HG03565 (cell line): Measurements from ENCODE around the gene PRKCE.

ENCODE experiments used
- ATAC-seq: cut with Tn5 transposase; IDR thresholded peaks from one replicate; pipeline ENCODE4 v1.9.1; 2021; ENCODE audit warnings: mild to moderate bottlenecking, moderate library complexity; ENCODE audit not compliant: unreplicated experiment

PRKCE gene

DNA sequence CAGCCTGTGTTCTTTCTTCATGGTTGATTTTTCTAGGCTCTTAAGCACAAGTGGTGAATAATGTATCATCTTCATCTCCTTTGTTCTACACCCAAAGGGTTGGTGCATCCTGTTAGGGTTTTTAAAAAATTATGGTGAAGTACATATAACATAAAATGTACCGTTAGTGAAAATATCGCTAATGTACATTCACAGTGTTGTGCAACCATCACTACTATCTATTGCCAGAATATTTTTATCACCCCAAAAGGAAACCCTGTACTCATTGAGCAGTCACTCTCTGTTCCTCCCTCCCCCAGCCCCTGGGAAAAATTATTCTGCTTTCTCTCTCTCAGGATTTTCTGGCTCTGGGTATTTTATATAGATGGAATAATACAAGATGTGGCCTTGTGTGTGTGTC is 98.5 kb downstream of the PRKCE start:
- no peak for ATAC-seq

DNA sequence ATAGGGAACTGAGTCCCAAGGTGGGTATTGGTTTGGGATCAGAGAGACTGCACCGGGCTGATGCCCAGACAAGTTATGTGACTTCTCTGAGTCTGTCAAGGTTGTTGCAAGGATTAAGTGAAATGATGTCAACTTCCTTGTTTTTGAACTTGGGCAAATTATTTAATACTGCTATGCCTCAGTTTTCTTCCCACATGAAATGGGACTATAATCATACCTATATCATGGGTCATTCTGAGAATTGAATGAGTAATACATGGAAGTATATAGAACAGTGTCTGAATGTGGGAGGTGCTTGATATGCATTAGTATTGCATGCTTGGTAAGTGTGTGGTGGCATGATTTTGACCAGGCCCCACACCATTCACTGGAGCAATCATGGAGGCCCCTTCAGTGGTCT is 99.0 kb downstream of the PRKCE start:
- ATAC-seq = peak; percentile 43

DNA sequence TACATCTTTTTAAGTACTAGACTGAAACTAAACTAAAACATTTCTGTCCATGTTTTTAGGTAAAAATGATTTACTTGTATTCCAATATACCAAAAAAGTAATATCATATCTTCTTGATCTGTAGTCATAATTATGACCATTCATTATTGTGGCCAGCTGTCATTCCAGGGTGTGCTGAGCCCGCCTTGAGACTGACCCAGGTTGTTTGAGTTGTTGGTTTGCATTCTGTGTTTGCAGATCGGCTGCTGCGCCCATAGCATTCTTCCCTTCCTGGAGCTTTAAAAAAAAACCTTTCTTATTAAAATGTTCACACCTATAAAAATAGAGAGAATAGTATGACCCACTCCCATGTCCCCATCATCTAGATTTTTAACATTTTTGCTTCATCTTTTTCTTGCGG is 101.9 kb downstream of the PRKCE start:
- no peak for ATAC-seq

DNA sequence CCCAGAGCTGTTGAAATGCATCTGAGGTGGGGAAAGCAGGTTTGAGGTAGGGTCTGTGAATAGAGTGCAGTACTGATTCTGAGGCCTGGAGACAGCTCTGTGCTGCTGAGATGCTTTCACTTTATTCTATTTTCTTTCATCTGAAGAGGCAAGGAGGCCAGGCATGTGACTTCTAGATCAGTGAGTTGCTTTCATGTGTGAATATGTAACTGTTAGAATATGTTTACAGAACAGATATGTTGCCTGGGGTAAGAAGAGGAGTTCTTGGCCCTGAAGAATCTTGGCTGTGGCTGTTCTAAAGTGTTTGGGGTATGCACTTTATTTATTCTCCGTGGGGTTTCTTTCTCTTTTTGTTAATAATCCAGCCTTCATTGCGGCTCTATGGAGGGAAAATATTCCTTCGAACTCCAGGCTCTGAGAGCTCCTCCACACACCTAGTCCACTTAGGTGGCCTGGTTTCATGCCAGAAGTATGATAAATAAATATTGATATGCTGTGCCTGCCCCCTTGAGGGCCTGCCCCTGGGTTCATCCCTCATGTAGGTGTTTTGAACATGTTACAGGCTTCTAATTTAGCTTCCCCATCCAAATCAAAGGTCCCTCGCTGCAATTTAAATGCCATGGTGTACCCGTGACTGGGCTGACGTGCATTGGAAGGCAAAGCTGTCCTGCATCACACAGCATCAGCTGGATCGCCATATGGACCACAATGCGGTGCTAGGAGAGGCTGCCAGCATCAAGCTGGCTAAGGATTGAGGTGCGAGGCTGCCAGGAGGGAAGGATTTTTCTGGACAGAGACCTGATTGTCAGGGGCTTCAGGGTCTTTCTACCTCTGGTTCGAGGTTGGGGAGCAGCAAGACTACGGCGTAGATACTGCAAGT is 102.9 kb downstream of the PRKCE start:
- no peak for ATAC-seq

DNA sequence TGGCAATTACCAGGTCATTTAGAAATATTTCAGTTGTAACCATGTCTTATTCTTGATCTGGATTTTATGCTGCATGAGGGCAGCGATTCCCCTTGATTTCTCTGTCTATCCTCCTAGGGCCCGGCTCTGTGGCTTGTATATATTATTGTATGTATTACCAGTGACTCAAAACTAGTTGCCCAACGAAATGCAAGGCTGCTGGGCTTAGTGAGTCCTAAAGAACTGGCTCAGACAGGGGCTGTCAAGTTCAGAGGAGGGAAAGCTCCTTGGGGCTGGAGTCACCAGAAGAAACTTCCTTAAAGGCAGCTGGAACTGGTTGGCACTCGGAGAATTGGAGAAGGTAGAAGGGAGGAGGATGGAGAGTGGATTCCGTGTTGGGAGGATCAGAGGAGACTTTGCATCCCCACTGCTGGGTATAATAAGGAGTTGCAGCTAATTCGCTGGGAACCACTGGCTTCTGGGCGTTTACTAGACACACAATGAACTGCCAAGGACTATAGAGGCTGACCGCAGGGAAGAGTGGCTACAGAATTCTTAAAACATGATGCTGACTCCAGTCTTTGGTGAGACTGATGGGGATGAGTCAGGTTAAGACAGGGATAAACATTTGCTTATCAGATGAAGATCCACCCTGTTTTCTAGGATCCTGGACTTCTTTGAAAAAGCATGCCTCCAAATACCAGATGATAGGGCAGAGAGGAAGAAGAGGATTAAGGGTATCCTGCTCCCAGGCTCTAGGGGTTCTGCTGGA is 104.3 kb downstream of the PRKCE start:
- ATAC-seq = no peak

DNA sequence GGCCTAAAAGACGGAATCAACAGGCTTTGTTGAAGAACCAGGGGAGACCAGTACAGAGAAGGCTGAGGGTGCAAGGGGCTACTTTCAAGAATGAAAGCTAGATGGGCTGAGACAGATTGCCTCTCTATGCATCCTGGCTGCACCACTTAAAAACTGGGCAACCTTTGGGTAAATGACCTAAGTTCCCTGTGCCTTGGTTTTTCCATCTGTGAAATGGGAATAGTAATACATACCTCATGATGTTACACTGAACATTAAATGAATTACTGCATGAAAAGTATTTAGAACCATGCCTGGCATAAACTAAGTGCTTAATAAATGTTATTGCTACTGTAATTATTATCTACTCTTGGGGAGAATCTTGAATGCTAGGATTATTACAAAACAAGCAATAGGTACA is 106.5 kb downstream of the PRKCE start:
- no peak for ATAC-seq

DNA sequence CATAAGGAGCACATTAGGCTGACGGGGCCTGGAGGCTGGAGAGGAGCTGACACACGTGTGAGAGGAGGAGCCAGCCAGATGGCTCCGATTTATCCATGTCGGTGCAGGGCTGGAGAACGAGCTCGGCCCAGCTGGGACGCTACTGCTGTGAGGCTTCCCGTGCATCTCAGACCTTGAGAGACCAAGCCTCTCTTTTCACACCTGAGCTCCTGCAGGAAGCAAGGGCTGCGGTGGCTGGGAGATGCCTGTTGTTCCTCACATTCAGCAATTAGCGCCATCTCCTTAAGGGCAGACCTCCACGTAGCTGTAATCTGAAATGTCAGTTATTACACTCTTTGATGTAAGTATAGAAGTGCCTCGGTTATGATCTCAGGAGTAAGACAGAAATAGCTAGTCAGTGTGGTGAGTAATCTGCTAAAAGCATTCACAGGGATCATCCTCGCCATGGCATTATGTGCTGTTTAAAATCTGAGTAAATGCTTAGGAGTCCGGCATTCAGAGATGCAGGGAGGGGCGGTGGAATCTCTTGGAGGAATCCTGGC is 107.9 kb downstream of the PRKCE start:
- ATAC-seq = no peak

DNA sequence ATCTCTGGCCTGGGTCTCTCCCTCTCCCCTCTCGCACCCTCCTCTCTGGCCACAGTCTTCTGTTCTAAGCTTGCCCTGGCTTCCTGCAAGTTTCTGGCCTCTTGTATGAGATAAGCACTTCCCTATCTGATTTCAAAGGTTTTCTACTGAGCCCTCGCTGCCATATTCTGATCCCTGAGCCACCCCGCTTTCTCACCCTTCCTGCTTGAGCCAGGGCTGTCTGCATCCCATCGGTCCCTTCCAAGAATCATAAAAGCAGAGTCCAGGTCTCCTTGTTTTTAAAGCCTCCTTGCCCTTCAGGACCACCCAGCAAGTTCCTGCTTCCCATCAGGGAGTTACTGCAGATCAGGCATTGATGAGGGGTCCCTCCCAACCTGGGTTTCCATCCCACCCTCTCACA is 110.2 kb downstream of the PRKCE start:
- ATAC-seq = no peak

DNA sequence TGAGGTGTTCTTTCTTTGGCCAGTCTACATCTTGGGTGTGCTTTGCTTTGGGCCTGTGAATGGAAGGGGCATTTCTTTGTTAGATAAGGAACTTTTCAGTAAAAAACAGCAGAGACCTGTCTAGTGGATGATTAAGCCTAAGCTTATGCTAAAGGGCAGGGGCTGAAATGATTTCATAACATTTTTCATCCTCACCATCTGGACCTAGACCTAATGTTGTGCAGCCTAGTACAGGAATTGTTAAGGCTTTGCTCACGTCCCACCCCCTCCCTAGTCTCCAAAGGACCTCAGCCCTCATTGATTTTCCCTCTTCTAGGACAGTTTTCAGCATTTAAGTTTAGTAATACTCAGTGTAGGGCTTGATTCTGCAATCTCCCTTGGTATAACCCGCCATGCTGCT is 111.8 kb downstream of the PRKCE start:
- ATAC-seq = no peak

DNA sequence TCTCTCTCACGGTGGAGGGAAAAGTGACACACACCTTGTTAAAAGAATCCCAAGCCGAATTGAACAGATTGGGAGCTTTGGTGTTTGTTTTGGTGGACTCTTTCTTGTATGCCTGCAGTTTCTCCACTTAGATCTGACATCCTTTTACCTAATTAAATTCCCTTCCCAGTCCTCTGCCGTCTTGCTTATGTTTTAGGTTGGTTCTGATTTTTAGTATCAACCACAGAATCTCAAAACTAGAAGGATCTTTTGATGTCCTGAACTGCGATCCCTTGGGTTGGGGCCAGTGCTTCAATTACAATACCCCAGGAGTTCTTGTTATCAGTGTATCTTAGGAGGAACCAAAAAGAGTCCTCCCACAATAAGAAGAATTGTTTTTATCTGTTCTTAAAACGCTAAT is 112.3 kb downstream of the PRKCE start:
- no peak for ATAC-seq

DNA sequence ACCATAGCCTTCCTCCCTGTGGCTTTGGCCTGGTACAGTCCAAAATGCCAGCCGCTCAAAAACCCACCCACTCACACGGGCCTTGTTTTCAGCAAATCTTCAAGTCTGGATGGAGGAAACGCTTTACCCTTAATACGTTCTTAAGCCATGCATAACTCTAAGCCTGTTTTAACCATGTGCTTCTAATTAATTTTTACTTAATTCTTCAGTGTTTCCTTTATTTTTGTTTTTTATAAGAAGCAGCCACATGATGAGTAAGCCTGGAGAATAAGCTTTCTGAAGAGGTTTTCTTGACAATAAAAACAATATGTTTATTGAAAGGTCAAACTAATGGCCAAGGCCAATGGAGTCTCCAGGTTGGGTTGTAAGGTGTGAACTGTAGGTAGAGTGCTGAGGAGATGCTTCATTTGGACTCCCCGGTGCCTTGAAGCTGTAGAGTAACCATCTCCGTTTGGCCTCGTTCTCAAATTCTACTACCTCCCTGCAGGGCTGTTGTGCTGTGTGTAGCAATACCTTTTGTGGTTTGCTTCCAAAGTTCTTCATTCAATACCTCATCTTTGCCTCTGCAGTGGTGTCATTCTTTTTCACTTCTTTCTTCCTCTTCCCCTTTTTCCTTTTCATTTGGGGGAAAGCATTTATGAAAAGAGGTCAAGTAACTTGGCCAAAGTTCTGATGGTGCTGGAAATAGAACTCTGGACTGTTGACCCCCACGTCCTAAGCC is 113.7 kb downstream of the PRKCE start:
- ATAC-seq = no peak

DNA sequence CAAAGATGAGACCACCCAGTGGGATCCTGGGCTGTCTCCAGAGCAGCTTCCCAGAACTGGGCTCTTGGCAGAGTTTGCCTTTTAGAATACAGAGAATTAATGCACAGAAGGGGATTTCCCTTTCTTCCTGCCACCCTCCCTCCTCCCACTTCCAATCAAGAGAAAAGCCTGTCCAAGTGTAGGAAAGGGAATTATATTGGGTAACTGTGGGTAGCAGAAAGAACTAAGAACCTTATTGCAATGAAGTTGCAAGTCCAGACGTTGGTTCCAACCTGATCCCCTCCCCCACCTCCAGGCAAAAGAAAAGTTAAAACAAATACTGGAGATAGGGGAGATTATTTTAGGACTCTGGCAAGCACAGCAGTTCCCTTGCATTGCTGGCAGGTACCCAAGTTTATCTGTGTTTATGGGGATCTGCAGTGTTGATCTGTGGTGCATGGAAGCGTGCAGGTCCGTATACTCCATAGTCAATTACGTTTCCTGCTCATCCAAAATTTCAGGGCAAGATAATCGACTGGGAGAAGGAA is 114.3 kb downstream of the PRKCE start:
- ATAC-seq = no peak

DNA sequence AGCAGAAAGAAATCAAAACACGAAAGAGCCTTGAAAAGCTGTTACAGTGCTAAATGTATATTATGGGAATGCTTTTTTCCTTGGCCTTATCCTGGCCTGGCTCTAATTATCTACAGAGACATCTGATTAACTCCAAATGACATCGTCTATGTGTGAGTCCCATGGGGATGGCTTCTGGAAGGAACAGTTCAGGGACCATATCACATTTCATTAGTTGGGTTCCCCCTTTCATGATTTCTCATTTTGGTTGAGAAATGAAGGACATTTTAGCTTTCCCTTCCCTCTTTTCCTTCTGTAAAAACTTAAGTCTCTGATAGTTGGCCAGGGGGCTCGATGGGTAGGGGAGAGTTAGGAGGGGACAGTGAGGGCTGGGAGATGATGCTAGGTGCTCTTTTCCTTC is 116.7 kb downstream of the PRKCE start:
- ATAC-seq = no peak

DNA sequence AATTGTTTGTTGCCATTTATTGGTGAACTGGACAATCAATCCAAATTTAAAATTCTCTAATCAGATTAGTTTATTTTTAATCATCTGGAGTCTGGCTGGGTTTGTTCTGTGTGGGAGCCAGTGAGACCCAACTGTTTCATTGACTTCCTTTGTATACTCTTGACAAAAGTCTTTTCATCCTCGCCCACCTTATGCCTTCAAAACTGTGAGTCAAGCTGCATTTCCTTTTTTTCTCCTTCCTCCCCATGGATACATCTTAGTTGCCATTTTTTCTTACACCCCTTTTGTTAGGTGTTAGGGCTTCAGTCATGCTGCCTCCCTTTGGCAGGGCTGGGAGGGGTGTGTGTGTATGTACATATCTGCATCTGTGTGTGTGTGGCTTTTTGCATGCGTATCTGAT is 117.6 kb downstream of the PRKCE start:
- no peak for ATAC-seq

DNA sequence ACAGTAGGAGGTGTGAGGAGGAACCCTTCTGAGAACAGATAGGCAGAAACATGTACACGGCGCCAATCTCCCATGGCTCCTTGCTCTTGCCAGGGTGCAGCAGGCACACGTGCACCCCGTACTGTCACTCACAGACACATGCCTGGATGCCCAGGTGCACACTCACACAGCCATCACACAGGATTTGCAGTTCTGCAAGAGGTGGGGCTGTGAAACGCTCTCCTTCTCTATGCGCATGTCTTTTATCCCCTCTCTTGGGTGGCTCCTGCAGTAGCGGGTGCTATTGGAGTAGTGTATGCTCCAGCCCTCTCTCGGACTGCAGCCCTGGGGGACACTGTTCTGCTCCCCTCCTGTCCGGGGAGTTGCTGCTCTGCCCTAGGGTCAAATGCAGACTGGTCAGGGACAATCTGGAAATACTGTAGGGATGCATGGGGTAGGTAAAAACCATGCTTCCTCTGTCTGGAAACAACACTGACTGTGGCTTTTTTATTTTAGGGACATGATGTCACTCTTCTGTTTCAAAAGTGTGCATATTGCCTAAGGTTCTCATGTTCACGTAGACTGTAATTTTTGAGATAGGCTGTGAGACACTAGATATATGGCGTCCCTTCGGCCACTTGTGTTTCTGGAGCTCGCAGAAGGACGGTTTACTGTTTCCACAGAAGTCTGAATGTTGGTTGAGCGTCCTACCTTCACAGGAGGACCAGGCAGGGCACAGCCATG is 118.5 kb downstream of the PRKCE start:
- ATAC-seq = no peak

DNA sequence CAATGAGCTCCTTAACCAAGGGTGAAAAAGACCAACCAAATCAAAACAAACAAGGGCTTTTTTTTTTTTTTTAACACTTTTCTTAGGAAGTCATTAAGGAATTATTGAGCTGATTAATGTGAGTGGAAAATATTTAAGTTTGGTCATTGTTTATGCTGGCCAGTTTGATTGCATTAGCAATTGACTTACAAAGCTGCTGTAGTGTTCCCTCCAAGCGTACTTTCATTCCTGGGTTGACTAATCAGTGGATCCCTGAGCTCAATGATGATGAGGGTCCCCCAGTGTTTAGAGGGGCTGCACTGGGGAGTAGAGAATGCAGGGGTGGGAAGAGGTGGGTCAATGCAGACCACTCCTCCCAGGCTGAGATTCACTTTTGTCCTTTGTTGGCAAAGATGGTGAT is 119.3 kb downstream of the PRKCE start:
- ATAC-seq = no peak

DNA sequence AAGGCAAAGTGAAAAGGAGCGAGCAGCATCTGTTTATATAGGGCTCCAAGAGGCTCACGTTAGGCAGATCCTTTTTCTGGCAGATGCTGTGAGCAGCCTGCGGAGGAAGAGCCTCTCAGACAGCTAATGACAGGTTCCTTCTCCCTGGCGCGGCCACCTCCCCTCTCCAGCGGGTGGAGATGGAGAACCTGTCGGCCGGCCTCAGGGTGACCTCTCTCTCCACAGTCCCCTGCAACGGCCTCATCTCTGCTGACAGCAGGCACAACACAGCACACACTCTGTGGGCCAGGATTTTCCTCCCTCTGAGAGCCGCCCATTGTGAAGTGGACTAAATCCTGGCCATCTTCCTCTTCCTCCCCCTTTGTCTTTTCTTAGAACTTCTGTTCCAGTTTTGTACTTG is 119.8 kb downstream of the PRKCE start:
- ATAC-seq = no peak

DNA sequence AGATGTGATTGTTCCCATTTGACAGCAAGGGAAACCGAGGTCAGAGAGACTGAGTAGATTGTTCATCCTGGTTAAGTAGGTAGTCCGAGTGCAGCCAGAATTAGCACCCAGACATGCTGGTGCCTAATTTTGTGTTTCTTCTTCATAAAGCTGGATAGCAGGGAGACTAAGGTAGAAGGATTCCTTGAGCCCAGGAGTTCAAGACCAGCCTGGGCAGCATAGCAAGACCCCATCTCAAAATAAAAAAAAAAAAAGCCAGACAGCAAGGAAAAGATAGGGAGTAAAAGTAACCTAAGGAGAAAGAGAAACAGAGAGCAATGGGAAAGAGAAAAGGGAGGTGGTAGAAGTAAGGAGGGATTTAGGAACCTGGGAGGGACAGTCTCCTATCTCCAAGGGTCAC is 120.6 kb downstream of the PRKCE start:
- no peak for ATAC-seq

DNA sequence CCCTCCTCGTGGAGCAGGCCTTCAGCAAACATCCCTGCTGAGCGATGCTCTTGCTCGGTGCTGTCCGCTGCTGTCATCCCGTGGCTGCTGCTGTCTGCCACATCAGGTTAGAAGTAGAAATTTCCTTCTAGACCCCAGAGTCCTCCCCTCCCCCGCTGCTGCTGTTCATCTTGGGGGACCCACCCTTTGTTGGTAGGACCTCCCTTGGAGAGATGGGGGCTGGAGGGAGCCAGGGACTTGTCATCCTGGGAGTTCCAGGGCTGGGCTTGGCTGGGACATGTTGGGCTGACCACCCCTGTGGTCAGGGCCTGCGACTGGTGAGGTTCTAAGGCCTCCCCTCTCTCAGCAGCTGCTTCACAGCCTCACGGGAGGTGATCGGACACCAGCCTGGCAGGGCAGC is 122.4 kb downstream of the PRKCE start:
- ATAC-seq = no peak

DNA sequence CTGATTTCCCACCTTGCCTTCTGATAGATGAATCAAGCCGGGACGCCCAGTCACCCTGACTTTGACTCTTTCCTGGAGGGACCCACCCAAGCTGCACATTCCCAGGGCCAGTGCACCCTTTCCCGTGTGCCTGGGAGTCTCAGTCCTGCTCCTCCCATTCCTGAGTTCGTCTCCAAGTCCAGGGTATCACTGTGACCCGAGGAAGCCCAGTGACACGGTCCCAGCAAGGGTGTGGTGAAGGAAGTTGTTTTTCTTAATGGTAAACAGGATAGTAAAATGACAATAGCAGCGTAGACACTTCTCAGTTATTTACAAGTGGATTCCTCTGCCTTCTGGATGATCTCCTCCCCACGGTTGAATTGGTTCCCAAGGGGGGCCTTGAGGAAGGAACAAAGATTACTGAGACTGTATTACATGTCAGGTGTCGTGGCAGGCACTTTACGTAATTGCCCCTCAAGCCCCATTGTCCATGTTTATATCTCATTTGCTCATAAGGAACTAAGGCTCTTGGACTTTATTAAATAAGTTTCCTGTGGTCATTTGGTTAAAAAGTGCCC is 123.3 kb downstream of the PRKCE start:
- ATAC-seq = no peak
